GM12875 (cell line): ENCODE data around the gene INF2.

Experiments
- H3K4me3 ChIP-seq: one replicate; pipeline ENCODE4 v1.5.1; 2011; ENCODE audit warnings: low read depth, low read length, control low read depth
- CTCF ChIP-seq: IDR thresholded peaks from 2 replicates; pipeline ENCODE4 v1.5.1; 2011; ENCODE audit warnings: low read depth, mild to moderate bottlenecking, control low read depth, inconsistent platforms, low read length, moderate library complexity, borderline replicate concordance; ENCODE audit not compliant: insufficient read depth

INF2 gene

GRCh38 chr14:104694475-104694950 is 5.1 kb downstream of the INF2 start:
- TF ChIP-seq CTCF: no peak

GRCh38 chr14:104694991-104695659 is 5.7 kb downstream of the INF2 start:
- TF ChIP-seq CTCF: no peak
- no peak overlapping the region for H3K4me3 ChIP-seq

More at GRCh38 chr14:104694475-104694950, 5.1 kb downstream of the INF2 start:
- H3K4me3 ChIP-seq: no peak overlapping the region

GRCh38 chr14:104695660-104696000 is 6.2 kb downstream of the INF2 start:
- no peak overlapping the region for H3K4me3 ChIP-seq

GRCh38 chr14:104696671-104697316 is 7.4 kb downstream of the INF2 start:
- H3K4me3 ChIP-seq: no peak overlapping the region
- TF ChIP-seq CTCF: no peak

More at GRCh38 chr14:104695660-104696000, 6.2 kb downstream of the INF2 start:
- TF ChIP-seq CTCF: no peak

GRCh38 chr14:104697317-104697703 is 7.9 kb downstream of the INF2 start:
- TF ChIP-seq CTCF: no peak
- H3K4me3 ChIP-seq: no peak overlapping the region

- no peak for TF ChIP-seq CTCF
- H3K4me3 ChIP-seq: no peak overlapping the region
These were observed 8.6 kb downstream of the INF2 start for GRCh38 chr14:104697892-104698583.
